GM12872 (cell line): ENCODE results near the gene ZNF142.

ENCODE experiments used
- CTCF ChIP-seq: IDR thresholded peaks from 3 replicates; pipeline ENCODE4 v1.5.1; 2011; ENCODE audit warnings: low read depth, mild to moderate bottlenecking, low read length, moderate library complexity; ENCODE audit not compliant: insufficient read depth

The ZNF142 gene

GRCh38 chr2:218607436-218608115 is 51.8 kb downstream of the ZNF142 start, which contains the start of gene PLCD4:
TSS of gene PLCD4 (plus strand) at chr2:218607899. CDS start at chr2:218615740, 7,841 bp downstream.
- TF ChIP-seq CTCF: no peak

GRCh38 chr2:218605432-218605831 is 54.0 kb downstream of the ZNF142 start:
- TF ChIP-seq CTCF: no peak
